Mucosa of rectum (tissue), 2 donors: ENCODE data around the gene HECTD4.
"Not testable (repeated sequence)": the region's sequence is repeated elsewhere in the genome, so short reads cannot be mapped to it uniquely, and the experiment has no call there.

ENCODE experiments used
- H3K27ac ChIP-seq, 2 donors: one replicate each; pipeline ENCODE4 v1.7.0; 2013; ENCODE audit warnings: inconsistent platforms in 2 of 2, low read depth in 2 of 2, low read length in 2 of 2
- H3K27me3 ChIP-seq, 2 donors: one replicate each; pipeline ENCODE4 v1.7.0; 2013; ENCODE audit warnings: low read length in 2 of 2; ENCODE audit not compliant: control insufficient read depth in 2 of 2, insufficient read depth in 2 of 2
- H3K36me3 ChIP-seq, 2 donors: one replicate each; pipeline ENCODE4 v1.7.0; 2013; ENCODE audit warnings: low read length in 2 of 2; ENCODE audit not compliant: control insufficient read depth in 2 of 2, insufficient read depth in 2 of 2
- H3K4me1 ChIP-seq, 2 donors: one replicate each; pipeline ENCODE4 v1.7.0; 2013; ENCODE audit warnings: low read length in 2 of 2, mild to moderate bottlenecking in 1 of 2; ENCODE audit not compliant: control insufficient read depth in 2 of 2, insufficient read depth in 2 of 2
- H3K4me3 ChIP-seq, 2 donors: one replicate each; pipeline ENCODE4 v1.7.0; 2013; ENCODE audit warnings: low read length in 2 of 2
- H3K9ac ChIP-seq, 2 donors: one replicate each; pipeline ENCODE4 v1.7.0; 2013; ENCODE audit warnings: low read length in 2 of 2, low read depth in 1 of 2, mild to moderate bottlenecking in 1 of 2
- H3K9me3 ChIP-seq, 2 donors: one replicate each; pipeline ENCODE4 v1.7.0; 2013; ENCODE audit warnings: low read length in 2 of 2; ENCODE audit not compliant: control insufficient read depth in 2 of 2
- donor health status: healthy.
- donor health status: Normal muscosa, but diverticular disease.

Gene HECTD4

GRCh38 chr12:112160611-112161010, 221.6 kb downstream of the HECTD4 start:
- Histone ChIP-seq H3K4me1 (no peaks in the 10 kb centered on the region), H3K9ac (no peak overlapping the region), H3K4me3 (no peak overlapping the region), H3K36me3 (peaks cover 44 to 51% of the 10 kb centered on the region in 2 donors), H3K9me3 (no peaks in the 10 kb centered on the region), H3K27me3 (no peaks in the 10 kb centered on the region), H3K27ac (no peak overlapping the region)

GRCh38 chr12:112159146-112159541, 223.1 kb downstream of the HECTD4 start:
- Histone ChIP-seq H3K4me1 (no peaks in the 10 kb centered on the region), H3K27ac (no peak overlapping the region), H3K4me3 (no peak overlapping the region), H3K9ac (no peak overlapping the region), H3K9me3 (no peaks in the 10 kb centered on the region), H3K27me3 (no peaks in the 10 kb centered on the region), H3K36me3 (peaks cover 44 to 52% of the 10 kb centered on the region in 2 donors)

GRCh38 chr12:112158461-112159145, 223.6 kb downstream of the HECTD4 start:
- not testable (repeated sequence) for H3K4me3 ChIP-seq, H3K4me1 ChIP-seq

GRCh38 chr12:112153893-112154219, 228.4 kb downstream of the HECTD4 start:
- H3K36me3 ChIP-seq: peaks cover 47 to 54% of the 10 kb centered on the region in 2 donors
- H3K27ac ChIP-seq: no peak overlapping the region
- no peaks in the 10 kb centered on the region for H3K4me1 ChIP-seq
- H3K9me3 ChIP-seq: no peaks in the 10 kb centered on the region
- no peak overlapping the region for H3K9ac ChIP-seq
- no peaks in the 10 kb centered on the region for H3K27me3 ChIP-seq
- H3K4me3 ChIP-seq: no peak overlapping the region

More at GRCh38 chr12:112158461-112159145, 223.6 kb downstream of the HECTD4 start:
- H3K27ac ChIP-seq, H3K27me3 ChIP-seq, H3K9ac ChIP-seq, H3K9me3 ChIP-seq: not testable (repeated sequence)
- H3K36me3 ChIP-seq: peaks cover 45 to 52% of the 10 kb centered on the region in 2 donors

- Histone ChIP-seq H3K4me1 (no peaks in the 10 kb centered on the region), H3K27ac (no peak overlapping the region), H3K4me3 (no peak overlapping the region), H3K9me3 (no peaks in the 10 kb centered on the region), H3K27me3 (no peaks in the 10 kb centered on the region), H3K9ac (no peak overlapping the region), H3K36me3 (peaks cover 49 to 58% of the 10 kb centered on the region in 2 donors)
These were observed 228.9 kb downstream of the HECTD4 start for GRCh38 chr12:112153181-112153892.

- Histone ChIP-seq H3K4me1 (no peaks in the 10 kb centered on the region), H3K9me3 (no peaks in the 10 kb centered on the region), H3K9ac (no peak overlapping the region), H3K36me3 (peaks cover 53 to 62% of the 10 kb centered on the region in 2 donors), H3K27ac (no peak overlapping the region), H3K27me3 (no peaks in the 10 kb centered on the region), H3K4me3 (no peak overlapping the region)
These were observed 230.3 kb downstream of the HECTD4 start for GRCh38 chr12:112151766-112152541.

GRCh38 chr12:112149596-112149995, 232.6 kb downstream of the HECTD4 start:
- no peak overlapping the region for H3K9ac ChIP-seq
- H3K9me3 ChIP-seq: no peaks in the 10 kb centered on the region
- H3K4me3 ChIP-seq: no peak overlapping the region
- H3K4me1 ChIP-seq: no peaks in the 10 kb centered on the region
- no peak overlapping the region for H3K27ac ChIP-seq
- no peaks in the 10 kb centered on the region for H3K27me3 ChIP-seq
- H3K36me3 ChIP-seq: peaks cover 72 to 80% of the 10 kb centered on the region in 2 donors

- Histone ChIP-seq H3K27me3 (no peaks in the 10 kb centered on the region), H3K36me3 (peaks cover 72 to 78% of the 10 kb centered on the region in 2 donors), H3K27ac (no peak overlapping the region), H3K9me3 (no peaks in the 10 kb centered on the region), H3K4me3 (no peak overlapping the region), H3K4me1 (no peaks in the 10 kb centered on the region), H3K9ac (no peak overlapping the region)
These were observed 234.2 kb downstream of the HECTD4 start for GRCh38 chr12:112148031-112148513.

- H3K4me1 ChIP-seq: no peaks in the 10 kb centered on the region
- no peak overlapping the region for H3K4me3 ChIP-seq
- H3K36me3 ChIP-seq: peaks cover 62 to 72% of the 10 kb centered on the region in 2 donors
- no peaks in the 10 kb centered on the region for H3K9me3 ChIP-seq
- H3K27me3 ChIP-seq: no peaks in the 10 kb centered on the region
- H3K27ac ChIP-seq: no peak overlapping the region
- no peak overlapping the region for H3K9ac ChIP-seq
These were observed 236.1 kb downstream of the HECTD4 start for GRCh38 chr12:112146123-112146522.

GRCh38 chr12:112140728-112141127, 241.5 kb downstream of the HECTD4 start:
- H3K27ac ChIP-seq: no peak overlapping the region
- no peak overlapping the region for H3K9ac ChIP-seq
- H3K4me3 ChIP-seq: no peak overlapping the region
- no peaks in the 10 kb centered on the region for H3K9me3 ChIP-seq
- H3K36me3 ChIP-seq: peaks cover 41 to 66% of the 10 kb centered on the region in 2 donors
- no peaks in the 10 kb centered on the region for H3K27me3 ChIP-seq
- no peaks in the 10 kb centered on the region for H3K4me1 ChIP-seq
